GM23248 (cell line): Measurements from ENCODE around the gene RHEB.

Experiments
- EZH2 ChIP-seq: fragments of 200-600 bp; sonication (generic); IDR thresholded peaks from 2 replicates; pipeline ENCODE4 v1.6.1; 2018; ENCODE audit warnings: antibody characterized with exemption, mild to moderate bottlenecking; ENCODE audit not compliant: insufficient read depth, poor library complexity, severe bottlenecking
- EZH2phosphoT487 ChIP-seq: fragments of 200-600 bp; sonication (generic); IDR thresholded peaks from 2 replicates; pipeline ENCODE4 v1.6.1; 2018; ENCODE audit warnings: antibody characterized with exemption, moderate library complexity, mild to moderate bottlenecking, low read depth; ENCODE audit not compliant: insufficient read depth

DNA sequence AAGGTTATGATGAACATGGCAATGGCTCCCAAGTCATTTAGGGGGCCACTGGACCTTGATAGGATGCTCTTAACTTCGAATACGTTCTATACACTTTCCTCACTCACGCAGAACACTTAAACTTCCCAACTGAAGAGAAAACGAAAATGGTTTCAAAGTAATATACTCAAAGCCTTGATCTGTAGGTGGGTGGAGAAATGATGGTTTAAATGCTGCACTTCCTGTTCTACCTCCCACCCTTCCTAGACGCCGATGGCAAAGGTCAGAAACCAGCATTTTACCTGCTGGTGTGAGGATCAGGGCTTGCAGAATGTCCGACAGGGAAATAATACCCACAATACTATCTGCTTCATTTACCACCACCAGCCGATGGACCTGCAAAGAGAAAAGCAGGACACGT is 40.5 kb upstream of the RHEB start:
- TF ChIP-seq EZH2 (no peak), EZH2phosphoT487 (no peak)
